Measurements from ENCODE around the gene ARL2BP.

GRCh38 chr16:57255686-57256415, 10.8 kb downstream of the ARL2BP start:
- no peak for TF ChIP-seq POLR2AphosphoS5 (IDR thresholded peaks at IDR 0.05; ENCODE audit: low read depth, low read length)
- no peak for TF ChIP-seq REST (IDR thresholded peaks at IDR 0.05; ENCODE audit: insufficient read depth in 1 of 2, low read depth in 2 of 2, low read length in 2 of 2)

Measured in PFSK-1 (cell line).